Activated CD4-positive, alpha-beta T cell treated with anti-CD3 and anti-CD28 coated beads, Interleukin-2, amount 50 U/mL, for 24 hours (primary cell): ENCODE measurements around the gene KDM2A.
A peak's percentile ranks its signal among the peaks of the same experiment; 100 is the strongest.
"Not testable (repeated sequence)": the region's sequence is repeated elsewhere in the genome, so short reads cannot be mapped to it uniquely, and the experiment has no call there.

Source experiments
- DNase-seq, 2 donors: peaks; one replicate each; pipeline ENCODE4 v3.0.0-alpha.2; 2020; ENCODE audit warnings: low read depth in 1 of 2, low spot score in 1 of 2

The KDM2A gene

DNA sequence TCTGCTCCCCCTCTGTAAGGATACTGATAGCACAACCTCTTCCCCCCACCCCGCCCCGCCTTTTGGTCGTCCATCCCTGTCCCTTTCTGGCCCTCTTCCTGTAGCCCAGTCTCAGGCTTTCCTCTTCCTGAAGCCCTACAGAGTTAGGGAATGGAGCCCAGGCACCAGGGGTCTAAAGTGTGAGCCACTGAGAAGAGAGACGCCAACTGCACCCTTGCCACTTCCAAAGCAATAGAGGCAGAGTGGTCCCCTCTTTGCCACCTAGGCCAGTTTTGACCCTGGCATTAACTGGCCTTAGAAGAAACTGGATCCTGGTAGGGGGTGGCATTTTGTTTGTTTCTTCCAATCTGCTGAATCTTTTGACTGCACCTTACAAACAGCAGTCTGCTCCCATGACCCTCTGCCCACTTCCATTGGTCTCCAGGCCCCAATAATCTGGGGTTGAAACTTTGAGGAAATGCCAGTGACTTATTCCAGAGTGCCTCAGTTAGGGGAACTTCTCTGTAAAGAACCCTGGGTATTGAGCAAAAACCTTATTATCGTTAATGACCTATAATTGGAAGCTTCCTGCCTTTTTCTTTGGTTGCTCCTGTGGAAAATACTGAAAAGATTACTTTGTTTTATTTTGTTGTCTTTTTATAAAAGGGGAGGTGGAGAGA, 137.5 kb downstream of the KDM2A start:
- no peak for DNase-seq

DNA sequence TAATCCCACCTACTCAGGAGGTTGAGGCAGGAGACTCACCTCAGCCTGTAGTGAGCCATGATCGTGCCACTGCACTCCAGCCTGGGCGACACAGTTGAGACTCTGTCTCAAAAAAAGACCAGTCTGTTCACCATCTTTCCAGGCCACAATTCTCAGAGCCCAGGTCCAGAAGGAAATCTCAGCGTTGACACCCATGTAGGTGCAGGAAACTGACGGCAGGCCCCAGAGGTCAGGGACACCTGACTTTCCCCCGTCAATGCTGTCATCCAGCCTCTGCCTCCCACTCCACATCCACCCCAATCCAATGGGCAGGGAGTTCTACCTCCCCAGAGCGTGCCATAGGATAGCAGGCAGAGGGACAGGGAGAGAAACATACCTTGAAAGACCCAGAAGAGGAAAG, 141.3 kb downstream of the KDM2A start:
- no peak for DNase-seq

DNA sequence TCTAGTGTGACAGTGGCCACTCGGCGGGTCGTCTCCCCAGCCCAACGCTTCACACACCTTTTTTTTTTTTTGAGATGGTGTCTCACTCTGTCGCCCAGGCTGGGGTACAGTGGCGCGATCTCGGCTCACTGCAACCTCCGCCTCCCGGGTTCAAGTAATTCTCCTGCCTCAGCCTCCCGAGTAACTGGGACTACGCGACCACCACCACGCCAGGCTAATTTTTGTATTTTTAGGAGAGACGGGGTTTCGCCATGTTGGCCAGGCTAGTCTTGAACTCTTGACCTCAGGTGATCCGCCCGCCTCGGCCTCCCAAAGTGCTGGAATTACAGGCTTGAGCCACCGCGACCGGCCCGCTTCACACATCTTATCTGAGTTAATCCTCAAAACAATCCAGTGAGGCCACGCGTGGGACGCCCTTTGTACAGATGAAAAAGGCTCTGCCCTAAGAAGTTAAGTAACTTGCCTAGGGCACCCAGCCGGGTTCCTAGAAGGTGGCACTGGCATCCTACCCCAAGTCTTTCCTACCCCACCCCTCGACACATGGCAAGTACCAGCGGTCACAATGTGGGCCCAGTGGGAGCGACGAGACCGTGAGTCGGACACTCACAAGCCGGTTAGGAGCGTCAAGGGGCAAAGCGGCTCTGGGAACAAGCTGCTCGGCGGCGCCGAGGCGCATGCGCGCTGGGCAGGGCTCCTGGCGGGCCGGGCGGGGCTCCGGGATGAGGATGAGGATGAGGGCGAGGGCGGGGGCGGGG, 142.0 kb downstream of the KDM2A start:
- DNase-seq = not testable (repeated sequence)

DNA sequence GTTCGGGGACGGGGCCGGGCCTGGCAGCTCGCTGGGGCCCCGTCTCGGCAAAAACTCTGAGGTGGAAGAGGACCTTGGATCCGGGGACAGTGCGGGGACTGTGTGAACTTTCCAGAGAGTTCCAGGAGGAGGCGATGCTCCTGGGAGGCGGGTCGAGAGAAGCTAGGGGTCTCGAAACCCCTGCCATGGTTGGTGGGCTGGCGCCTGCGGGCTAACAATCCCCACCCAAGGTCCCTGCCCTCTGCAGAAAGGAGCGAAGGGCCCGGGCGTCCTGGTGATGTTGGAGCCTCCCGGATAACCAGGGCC, 142.5 kb downstream of the KDM2A start:
- DNase-seq = no peak

DNA sequence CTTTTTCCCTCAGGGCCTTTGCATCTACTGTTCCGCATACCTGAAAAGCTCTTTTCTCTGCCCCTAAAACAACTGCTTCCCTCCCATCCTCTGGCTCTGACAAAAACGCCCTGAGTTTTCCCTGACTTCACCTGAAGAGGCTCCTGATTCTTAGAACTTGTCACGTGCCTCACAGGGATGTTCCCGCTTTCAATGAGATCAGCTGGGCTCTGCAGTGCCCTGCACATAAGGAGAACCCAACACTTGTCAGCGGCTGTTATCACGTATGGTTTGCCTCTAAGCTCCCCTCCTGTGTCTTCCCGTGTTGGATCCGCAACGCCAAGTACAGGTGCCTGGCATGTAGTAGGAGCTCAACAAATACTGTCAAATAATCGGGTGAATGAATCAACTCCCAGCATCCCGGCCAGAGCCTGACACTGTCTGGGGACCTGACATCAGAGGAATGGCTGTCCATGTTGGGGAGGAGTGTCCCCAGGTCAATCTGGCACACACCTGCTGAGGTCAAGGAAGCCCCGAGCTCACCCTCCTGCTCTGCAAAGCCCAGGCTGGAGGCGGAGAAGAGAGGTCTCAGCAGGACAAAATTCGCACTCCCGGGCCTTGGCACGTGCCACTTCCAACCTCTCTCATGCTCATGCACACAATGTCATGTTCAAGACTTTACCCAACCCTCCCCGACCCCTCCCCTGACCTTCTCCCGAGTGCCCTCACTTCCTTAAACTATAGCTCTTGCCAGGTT, 143.1 kb downstream of the KDM2A start:
- no peak for DNase-seq

DNA sequence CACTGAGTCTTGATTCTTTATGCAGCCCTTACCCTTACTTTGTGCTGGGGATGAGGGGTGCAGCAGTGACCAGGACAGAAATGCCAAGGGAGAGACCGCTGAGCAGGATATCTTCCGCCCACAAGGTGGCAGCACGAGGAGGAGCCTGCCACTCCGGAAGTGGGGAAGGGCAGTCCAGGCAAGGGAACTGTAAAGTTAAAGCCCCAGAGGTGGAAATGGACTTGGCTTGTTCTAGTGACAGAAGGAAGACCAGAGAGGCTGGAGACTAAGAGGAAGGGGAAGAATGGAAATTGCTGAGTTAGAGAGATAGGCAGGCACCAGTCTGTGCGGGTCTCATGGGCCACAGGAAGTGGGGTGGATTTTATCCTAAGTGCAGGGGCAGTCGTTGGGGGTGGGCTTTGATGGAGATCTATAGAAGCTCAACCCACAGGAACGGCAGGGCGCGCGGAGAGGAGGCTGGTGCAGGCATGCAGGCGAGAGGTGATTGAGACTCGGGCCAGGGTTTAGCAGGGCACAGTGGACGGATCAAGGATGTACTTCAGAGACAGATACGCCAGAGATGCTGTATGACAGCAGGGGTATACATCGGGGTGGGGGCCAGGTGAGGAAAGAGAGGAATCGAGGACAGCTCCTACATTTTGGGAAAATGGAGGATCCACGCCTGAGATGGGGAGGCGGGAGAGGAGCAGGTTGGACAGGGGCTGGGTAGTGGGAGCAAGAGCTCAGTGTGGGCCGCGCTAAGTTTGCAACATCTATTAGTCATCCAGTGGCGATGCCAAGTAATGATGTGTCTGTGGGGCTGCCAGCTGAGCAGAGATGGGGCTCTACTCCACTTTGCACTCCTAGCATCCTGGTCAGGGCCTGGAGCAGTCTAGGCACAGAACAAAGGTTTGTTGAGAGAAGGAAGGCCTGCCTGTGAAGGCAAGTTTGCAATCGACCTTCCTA, 143.9 kb downstream of the KDM2A start:
- DNase-seq = no peak

DNA sequence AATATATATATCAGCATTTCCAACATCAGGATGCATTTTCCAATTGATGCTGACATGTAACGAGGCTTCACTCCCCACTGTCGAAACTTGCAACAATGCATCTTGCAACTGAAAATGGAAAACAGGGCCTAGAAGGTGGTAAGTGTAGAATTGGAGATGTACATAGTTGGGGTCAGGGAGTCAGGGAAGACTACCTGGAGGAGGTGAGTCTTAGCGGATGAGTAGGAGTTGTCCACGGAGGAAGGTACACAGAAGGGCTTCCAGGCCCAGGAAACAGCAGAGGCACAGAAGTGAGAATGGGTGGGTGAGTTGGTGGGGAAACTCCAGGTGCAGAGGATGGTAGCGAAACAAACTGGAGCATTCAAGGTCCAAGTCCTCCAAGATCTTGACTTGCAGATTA, 145.2 kb downstream of the KDM2A start:
- no peak for DNase-seq

DNA sequence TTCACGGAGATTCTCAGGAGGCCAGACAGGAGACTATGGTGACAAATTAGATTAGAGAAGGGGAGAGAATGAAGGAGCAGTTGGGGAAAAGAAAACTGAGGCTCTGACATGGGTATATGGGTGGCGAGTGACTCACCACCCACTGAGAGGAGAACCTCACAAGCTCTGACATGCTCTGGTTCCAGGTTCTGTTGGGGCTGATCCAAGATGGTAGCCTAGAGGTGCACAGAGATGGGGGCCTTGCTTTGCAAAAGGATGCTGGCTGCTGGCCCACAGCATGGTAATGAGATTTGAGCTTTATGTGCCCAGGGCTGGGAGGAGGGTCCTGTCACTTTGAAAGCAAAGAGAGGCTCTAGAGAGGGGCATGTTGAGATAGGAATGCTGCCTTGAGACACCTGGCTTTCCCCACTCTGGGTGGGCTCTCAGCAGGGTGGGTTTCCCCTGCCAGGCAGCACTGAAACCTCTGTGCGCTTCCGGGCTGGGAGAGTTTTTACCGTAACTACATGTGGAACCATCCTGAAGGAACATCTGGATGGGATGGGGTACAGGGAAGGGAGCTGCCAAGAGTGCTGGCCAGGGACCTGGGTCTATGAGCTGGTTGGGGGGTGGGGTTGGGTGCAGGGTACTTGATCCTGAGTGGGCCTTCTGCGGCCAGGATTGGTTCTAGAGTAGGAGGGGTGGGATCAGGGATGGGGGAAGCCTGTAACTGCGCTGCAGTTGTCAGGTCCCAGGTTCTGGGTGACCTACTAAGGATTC, 146.0 kb downstream of the KDM2A start:
- no peak for DNase-seq

DNA sequence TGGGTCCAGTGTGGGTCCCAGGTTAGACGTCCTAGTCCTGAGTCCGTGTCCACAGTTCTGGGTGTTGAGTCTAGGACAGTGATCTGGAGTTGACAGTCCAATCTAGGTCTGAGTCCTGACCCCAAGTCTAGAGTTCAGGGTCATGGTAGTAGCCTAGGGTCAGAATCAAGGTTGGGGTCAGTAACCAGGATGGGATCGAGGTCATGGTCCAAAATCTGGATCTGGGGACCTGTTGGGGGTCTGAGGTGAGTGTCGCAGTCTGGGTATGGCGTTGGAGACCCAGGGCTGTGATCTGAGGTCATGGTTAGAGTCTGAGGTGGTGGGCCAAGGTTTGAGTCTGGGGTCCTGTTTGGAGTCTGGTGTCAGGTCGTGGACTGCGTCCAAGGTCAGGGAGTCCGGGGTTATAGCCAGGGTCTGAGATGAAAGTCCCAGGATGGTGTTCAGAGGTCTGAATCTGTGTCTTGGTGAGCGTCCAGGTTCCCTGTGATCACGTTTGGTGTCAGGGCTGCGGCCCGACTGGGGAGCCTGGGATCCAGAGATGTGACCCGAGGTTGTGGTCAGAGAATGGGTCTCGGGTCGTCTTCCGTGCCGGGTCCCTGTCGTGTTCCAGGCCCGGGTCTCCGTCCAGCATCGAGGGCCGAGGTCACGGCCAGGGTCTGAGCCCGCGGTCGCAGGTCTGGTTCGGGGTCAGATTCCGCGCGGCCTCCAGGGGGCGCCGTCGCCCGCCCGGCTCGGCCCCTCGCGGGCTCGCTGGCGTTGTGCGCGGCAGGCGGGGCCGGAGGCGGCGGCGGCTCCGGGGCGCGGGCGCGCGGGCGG, 146.8 kb downstream of the KDM2A start:
- peak in 1 of 2 donors; percentile 66 for DNase-seq

DNA sequence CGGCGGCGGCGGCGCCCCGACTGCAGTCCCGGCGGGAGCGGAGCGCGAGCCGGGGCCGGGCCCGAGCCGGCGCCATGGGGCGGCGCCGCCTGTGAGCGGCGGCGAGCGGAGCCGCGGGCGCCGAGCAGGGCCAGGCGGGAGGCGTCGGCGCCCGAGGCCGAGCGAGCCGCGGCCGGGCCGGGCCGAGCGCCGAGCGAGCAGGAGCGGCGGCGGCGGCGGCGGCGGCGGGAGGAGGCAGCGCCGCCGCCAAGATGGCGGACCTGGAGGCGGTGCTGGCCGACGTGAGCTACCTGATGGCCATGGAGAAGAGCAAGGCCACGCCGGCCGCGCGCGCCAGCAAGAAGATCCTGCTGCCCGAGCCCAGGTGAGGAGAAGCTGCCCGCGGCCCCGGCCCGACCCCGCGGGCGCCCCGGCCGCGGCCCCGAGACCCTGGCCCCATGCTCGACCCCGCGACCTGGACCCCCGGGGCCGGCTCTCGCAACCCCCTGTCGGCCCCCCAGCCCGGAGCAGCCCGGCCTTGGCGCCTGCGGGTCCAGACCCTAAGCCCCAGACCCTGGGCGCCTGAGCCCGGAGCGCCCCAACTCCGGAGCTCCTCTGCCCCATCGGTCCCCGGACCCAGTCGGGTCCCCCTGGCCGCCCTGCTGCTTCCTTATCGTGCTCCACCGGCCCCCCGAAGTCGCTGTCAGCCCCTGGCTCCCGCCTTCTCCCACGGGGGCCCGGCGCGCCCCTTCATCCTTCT, 147.6 kb downstream of the KDM2A start, which contains the start of gene GRK2:
GRK2 (plus strand) TSS at position 25 of the 739 bp plus-strand sequence; CDS start at position 252, 227 bp downstream.
- DNase-seq = no peak

DNA sequence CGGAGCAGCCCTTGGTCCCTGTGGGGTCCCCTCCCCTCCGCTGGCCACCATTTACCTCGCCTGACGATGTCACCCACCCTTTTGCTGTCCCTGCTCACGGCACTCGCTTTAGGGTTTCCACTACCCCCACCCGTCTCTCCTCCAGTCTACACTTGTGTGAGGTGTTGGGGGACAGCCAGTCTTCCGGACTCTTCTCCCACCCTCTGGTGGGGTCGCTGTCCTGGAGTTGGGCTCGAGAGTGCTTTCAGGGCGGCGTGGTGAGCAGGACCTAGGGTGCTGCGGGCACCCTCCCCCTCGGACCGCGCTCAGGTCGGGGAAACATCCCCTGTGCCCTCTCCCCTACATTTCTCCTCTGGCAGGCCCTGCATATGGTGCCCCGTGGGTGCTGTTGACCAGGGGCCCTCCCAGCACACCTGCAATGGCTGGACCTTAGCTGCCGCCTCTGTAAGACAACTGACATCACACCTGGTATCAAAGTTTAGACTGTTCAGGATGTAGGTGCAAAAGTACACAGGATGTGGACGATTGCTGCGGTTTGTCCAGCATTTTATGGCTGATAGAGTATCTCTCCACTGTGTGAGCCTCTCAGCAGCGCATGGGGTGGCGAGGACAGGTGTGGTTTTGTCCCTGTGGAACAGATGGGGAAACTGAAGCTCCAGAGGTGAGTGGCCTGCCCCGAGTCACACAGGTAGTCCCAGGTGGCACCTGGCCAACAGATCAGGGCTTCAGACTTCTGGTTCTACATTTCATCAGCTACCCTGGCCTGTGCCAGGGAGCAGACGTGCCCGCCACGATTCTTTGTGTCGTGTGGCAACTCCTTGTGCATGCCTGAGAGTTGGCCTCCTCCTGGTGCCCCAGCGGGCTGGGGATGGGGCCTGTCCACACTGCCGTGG, 148.4 kb downstream of the KDM2A start:
- no peak for DNase-seq

DNA sequence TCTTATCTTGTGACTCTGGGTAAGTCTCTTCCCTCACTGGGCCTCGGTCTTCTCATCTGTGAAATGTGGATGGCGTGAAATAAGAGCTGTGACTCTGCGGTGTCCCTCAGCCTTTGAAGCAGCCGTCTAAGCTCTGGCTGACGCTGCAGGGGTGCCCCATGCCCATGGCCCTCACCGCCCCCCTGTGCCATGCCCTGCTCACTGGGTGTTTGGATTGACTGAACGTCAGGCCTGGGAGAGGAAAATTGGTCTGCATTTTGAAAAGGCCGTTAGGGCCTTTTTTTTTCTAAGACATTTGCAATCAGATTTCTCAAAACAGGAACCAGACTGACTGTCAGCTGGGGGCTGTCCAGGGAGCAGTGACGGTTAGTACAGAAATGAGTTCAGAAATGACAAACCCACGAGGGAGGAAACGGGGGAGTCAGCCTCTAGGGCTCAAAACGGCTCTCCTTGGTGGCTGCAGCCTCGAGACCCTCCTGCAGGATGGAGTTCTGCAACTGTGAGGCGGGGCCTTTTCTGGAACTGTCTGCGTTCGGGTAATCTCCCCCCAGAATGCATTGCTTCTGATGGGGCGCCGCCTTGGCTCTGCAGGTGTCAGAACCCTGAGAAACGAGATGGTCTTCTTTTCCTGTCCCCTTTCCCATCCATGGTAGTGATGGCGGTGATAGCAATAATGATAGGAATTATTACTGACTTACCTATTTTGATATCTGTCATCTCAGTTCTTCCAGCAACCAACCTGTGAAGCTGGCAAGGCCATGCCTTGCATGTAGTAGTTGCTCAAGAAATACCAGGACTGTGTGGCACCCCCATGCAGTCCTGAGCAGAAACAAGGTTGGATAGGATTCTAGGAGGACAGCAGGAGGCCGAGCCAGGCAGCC, 149.3 kb downstream of the KDM2A start:
- no peak for DNase-seq

DNA sequence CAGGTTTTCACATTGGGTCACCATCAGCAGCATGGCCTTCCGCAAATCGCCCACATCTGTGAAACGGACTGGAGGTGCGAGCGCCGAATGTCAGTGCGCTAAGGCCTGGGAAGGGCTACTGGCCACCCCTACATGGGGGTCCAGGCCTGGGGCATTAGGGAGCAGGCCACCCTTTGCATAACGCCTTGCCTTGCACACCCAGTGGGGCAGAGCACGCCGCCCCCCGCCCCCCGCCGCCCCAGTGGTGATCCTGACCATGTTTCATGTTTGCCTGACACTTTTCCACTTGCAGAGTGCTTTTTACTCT, 149.9 kb downstream of the KDM2A start:
- DNase-seq = no peak

DNA sequence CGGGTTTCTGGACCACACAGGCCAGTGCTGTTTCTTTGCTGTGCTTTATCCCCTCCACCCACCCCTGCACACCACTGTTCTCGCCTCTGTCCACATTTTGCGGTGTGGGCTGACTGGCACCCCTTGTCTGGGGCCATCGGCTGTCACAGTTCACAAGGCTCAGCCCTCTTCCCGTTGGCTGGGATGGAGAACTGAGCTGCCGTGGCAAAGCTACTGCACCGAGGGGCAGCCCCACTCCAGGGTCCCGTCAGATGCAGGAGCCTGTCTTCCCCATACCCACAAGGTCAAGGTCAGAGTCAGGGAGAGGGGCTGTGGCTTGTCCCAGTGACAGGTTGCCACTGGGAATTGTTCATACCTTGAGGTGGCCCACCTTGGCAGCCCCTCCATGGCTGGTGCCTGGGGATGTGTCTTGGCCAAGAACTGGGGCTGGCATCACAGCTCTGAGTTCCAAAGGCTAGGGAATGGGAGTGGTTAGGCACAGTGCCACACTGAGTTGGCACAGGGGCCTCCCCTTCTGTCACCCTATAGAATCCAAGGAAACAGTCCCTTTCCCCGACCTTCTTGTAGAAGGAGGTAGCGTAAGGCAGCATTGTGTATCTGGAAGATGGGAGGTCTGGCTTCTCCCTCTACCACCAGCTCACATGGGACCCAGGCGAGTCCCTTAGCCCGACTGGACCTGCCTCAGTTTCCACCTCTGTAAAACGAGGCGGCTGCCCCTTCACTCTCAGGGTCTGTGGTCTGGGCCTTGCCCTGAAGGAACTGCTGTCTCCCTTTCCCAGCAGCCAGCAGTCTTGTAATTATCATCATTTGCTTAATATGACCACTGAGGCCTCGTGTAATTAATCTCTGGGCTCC, 150.6 kb downstream of the KDM2A start:
- no peak for DNase-seq

DNA sequence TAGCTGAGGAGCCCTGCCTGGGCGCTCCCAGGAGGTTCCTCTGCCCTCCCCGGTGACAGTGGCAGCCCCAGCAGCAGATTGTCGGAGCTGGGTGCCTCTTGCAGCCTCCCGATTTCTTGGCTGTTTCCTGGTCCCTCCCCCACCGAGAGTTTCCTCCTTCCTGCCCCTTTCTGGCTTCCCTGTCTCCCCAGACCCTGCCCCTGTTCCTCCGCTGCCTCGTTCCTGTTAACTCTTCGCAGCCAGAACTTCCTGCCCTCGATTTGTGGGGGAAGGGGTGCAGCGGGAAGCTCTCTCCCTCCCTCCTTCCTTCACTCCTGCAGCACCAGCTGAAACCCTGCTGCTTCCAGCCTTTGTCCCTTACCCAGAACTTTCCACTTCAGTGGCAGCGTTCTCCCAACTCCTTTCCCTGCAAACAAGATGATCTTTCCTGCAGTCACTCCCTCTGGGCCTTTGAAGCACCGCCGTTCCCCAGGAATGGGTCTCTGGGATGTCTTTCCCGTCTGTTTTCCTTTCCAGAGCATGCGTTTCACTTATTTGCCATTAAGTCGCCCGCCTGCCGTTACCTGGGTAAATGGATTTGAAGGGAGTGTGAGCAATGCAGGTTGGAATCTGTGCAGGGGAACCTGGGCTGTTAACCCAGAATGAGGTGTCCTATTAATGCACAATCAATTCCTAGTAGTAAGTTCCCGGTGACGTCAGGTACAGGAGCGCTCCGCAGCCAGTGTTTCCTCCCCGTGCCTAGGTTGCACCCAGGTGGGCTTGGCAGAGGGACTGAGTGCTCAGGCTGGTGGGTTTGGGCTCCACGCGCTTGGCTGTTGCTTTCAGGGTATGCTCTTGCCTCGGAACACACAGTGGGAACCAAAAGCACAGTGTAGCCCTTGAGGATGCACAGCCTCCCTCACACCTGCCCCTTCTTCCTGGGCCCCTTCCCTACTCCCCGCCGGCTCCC, 151.5 kb downstream of the KDM2A start:
- DNase-seq = no peak
